ENCODE data around the gene NLGN4Y. TPM values are rescaled to one million over a fixed set of nuclear protein-coding genes. Genes with fewer than 3 reads are reported as not detected.

NLGN4Y gene
- total RNA-seq, 1 experiment from 2014 or later, result not detected

DNA sequence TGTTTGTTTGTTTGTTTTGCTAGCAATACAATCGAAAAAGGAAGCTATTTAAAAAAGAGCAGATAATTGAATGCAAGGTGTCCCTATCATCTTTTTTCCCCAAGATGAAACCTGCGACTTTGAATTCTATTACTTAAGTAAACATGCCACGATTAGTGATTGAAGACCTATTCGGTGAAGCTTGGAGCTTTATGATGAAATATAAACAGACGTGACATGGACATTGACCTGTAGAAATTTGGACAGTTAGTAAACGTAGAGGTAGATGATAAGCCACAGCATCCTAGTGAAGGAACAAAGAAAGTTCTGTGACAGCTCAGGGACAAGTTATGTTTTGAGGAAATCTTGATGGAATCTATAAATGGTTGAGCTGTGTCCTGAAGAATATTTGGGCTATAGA is 103.9 kb downstream of the NLGN4Y start:
- no peak overlapping the region for H3K27ac ChIP-seq (ENCODE audit: insufficient read length, low read depth, low read length)
- whole genome bisulfite sequencing (ENCODE audit: extremely low coverage, insufficient read length, low lambda C conversion rate), result no CpG with 5 or more reads among the region's 6 CpGs
- no peak overlapping the region for H2BK120ac ChIP-seq (ENCODE audit: low read depth, low read length, poor library complexity, severe bottlenecking)
- no peak overlapping the region for H4K91ac ChIP-seq (ENCODE audit: insufficient read length, low read depth, low read length)
- no peak overlapping the region for H3K18ac ChIP-seq (ENCODE audit: insufficient read length, low read depth, low read length)
- H2BK20ac ChIP-seq (ENCODE audit: low read depth, low read length, poor library complexity, severe bottlenecking), result no peak overlapping the region
- H2BK5ac ChIP-seq (ENCODE audit: insufficient read length, low read length), result no peak overlapping the region
- H4K5ac ChIP-seq (ENCODE audit: insufficient read length, low read depth, low read length), result no peak overlapping the region
- no peaks in the 10 kb centered on the region for H3K4me1 Mint-ChIP-seq
- no peak overlapping the region for H3K9ac ChIP-seq (ENCODE audit: extremely low read depth, insufficient read length, low read length)
- no peaks in the 10 kb centered on the region for H3K79me2 ChIP-seq (ENCODE audit: insufficient read depth, low read length)
- no peak overlapping the region for H3K4me2 ChIP-seq (ENCODE audit: insufficient read depth, insufficient read length, low read length)
- H3K23ac ChIP-seq (ENCODE audit: insufficient read length, low read depth, low read length), result no peak overlapping the region
- H3K23me2 ChIP-seq (ENCODE audit: insufficient read length, low read depth, low read length, poor library complexity, severe bottlenecking), result no peaks in the 10 kb centered on the region
- no peaks in the 10 kb centered on the region for H3K36me3 Mint-ChIP-seq (ENCODE audit: insufficient read depth in 1 of 3, low read depth in 3 of 3)
- H3K27me3 ChIP-seq (ENCODE audit: insufficient read depth, low read length), result no peaks in the 10 kb centered on the region
- H2BK15ac ChIP-seq (ENCODE audit: low read depth, low read length), result no peak overlapping the region
- no peak overlapping the region for H3K4me3 Mint-ChIP-seq
- H3K56ac ChIP-seq (ENCODE audit: insufficient read length, low read depth, low read length), result no peak overlapping the region
- H3K14ac ChIP-seq (ENCODE audit: insufficient read depth, low read length), result no peak overlapping the region
- H3K27ac Mint-ChIP-seq, result no peak overlapping the region
- no peak overlapping the region for H2BK12ac ChIP-seq (ENCODE audit: insufficient read length, low read depth, low read length)
- H4K20me1 ChIP-seq (ENCODE audit: control insufficient read depth, insufficient read depth, insufficient read length), result no peaks in the 10 kb centered on the region
- no peak overlapping the region for H3T11ph ChIP-seq (ENCODE audit: low read length)
- no peak overlapping the region for H2AFZ ChIP-seq (ENCODE audit: low read length)
- no peak for DNase-seq
- no peaks in the 10 kb centered on the region for H3K9me3 Mint-ChIP-seq
- no peak overlapping the region for H3K4ac ChIP-seq (ENCODE audit: low read depth, low read length)
- H3K9me3 ChIP-seq (ENCODE audit: control insufficient read depth, low read depth, low read length), result no peaks in the 10 kb centered on the region
- H3K27me3 Mint-ChIP-seq (ENCODE audit: low read depth), result no peaks in the 10 kb centered on the region
- H2AK5ac ChIP-seq (ENCODE audit: insufficient read length, low read length), result no peak overlapping the region
- TF ChIP-seq CTCF (conservative IDR thresholded peaks at IDR 0.05), result no peak
- no peaks in the 10 kb centered on the region for H3K4me1 ChIP-seq (ENCODE audit: insufficient read depth, low read length)
- H4K8ac ChIP-seq (replicated peaks; ENCODE audit: insufficient read length, low read depth, low read length), result no peak overlapping the region
- no peaks in the 10 kb centered on the region for H3K79me1 ChIP-seq (ENCODE audit: insufficient read depth, low read depth, low read length, poor library complexity, severe bottlenecking)

All from H9 (cell line).